GM12878 (cell line): ENCODE measurements around the gene TIMM17A. TPM values are rescaled to one million over a fixed set of nuclear protein-coding genes. Genes with fewer than 3 reads are reported as not detected.
"Not testable (repeated sequence)": the region's sequence is repeated elsewhere in the genome, so short reads cannot be mapped to it uniquely, and the experiment has no call there.

Experiments used
- ATAC-seq: fragments of 200-7000 bp; cut with Tn5 transposase; 3 replicates; pipeline ENCODE4 v1.9.1; 2020; ENCODE audit warnings: mild to moderate bottlenecking, moderate library complexity
- BruUV-seq: library from RNA; stranded (reverse); fragments of 400-500 nt; replicated peaks from 2 replicates; lab custom pipeline; 2021; lab: Mats Ljungman, UMichigan
- CTCF ChIA-PET: fragments of 300-600 bp; sonication (Branson Sonifier 250); formaldehyde crosslinking; extraction: SDS; loops from one replicate; lab custom pipeline; 2021; ENCODE audit warnings: inconsistent platforms; lab: Yijun Ruan, JAX
- POLR2A ChIA-PET: fragments of 350-600 bp; formaldehyde crosslinking; extraction: SDS; loops from one replicate; lab custom pipeline; 2021; ENCODE audit warnings: inconsistent platforms; lab: Charles Lee
- RAD21 ChIA-PET: fragments of 300-600 bp; sonication (Branson Sonifier 250); formaldehyde crosslinking; loops from one replicate; lab custom pipeline; 2023; ENCODE audit warnings: antibody characterized with exemption; ENCODE audit not compliant: unreplicated experiment; lab: Charles Lee
- SMC1A ChIA-PET: fragments of 300-600 bp; sonication (Branson Sonifier 250); formaldehyde crosslinking; loops from one replicate; lab custom pipeline; 2023; ENCODE audit not compliant: unreplicated experiment, uncharacterized antibody; lab: Charles Lee
- DNase-seq: peaks from one replicate; pipeline ENCODE4 v3.0.0-alpha.2; 2011; ENCODE audit warnings: low read depth, low spot score
- FAIRE-seq: peaks from 3 replicates; lab custom pipeline; 2011; peaks lifted over from hg19 to GRCh38; lab: Jason Lieb, UNC
- H2AFZ ChIP-seq: 2 replicates; pipeline ENCODE4 v1.6.0; 2011; ENCODE audit warnings: low read depth, low read length, control low read depth; ENCODE audit not compliant: control insufficient read depth
- H3K27ac ChIP-seq: 2 replicates; pipeline ENCODE4 v1.5.1; 2011; ENCODE audit warnings: control low read depth; ENCODE audit not compliant: control insufficient read depth, insufficient read depth
- H3K27me3 ChIP-seq, 2 experiments: replicated peaks in 1 of 2; 2 replicates each; pipeline versions ENCODE4 v1.6.0 to v1.6.1; 2011; ENCODE audit warnings: low read length in 1 of 2; ENCODE audit not compliant: control insufficient read depth in 2 of 2, insufficient read depth in 2 of 2
- H3K36me3 ChIP-seq, 2 experiments: 2 replicates each; pipeline ENCODE4 v1.5.1; 2011; ENCODE audit warnings: low read length in 1 of 2; ENCODE audit not compliant: control insufficient read depth in 2 of 2, insufficient read depth in 2 of 2
- H3K4me1 ChIP-seq: 2 replicates; pipeline ENCODE4 v1.6.1; 2011; ENCODE audit warnings: mild to moderate bottlenecking, low read length, moderate library complexity, mixed read lengths; ENCODE audit not compliant: control insufficient read depth, insufficient read depth
- H3K4me2 ChIP-seq: 2 replicates; pipeline ENCODE4 v1.6.0; 2011; ENCODE audit warnings: control low read depth; ENCODE audit not compliant: control insufficient read depth, insufficient read depth
- H3K4me3 ChIP-seq: fragments of 200-600 bp; sonication (generic); 2 replicates; pipeline ENCODE4 v1.5.1; 2016
- H3K79me2 ChIP-seq: 2 replicates; pipeline ENCODE4 v1.6.0; 2011; ENCODE audit warnings: low read length; ENCODE audit not compliant: control insufficient read depth, insufficient read depth
- H3K9ac ChIP-seq: 2 replicates; pipeline ENCODE4 v1.8.0; 2011; ENCODE audit warnings: low read length, control low read depth, mixed read lengths; ENCODE audit not compliant: control insufficient read depth, insufficient read depth
- H3K9me3 ChIP-seq: replicated peaks from 3 replicates; pipeline ENCODE4 v1.5.1; 2011; ENCODE audit warnings: mild to moderate bottlenecking, low read length; ENCODE audit not compliant: control insufficient read depth, insufficient read depth
- H4K20me1 ChIP-seq: 2 replicates; pipeline ENCODE4 v1.6.0; 2011; ENCODE audit not compliant: control insufficient read depth, insufficient read depth
- BCL3 ChIP-seq: IDR thresholded peaks from 2 replicates; pipeline ENCODE4 v1.6.1; 2011; ENCODE audit warnings: borderline replicate concordance, low read depth, mild to moderate bottlenecking, moderate library complexity, low read length; ENCODE audit not compliant: insufficient read depth, poor library complexity, severe bottlenecking
- SUZ12 ChIP-seq: fragments of 200-600 bp; sonication (generic); IDR thresholded peaks from one replicate; pipeline ENCODE4 v1.6.1; 2018; ENCODE audit warnings: antibody characterized with exemption, mild to moderate bottlenecking; ENCODE audit not compliant: unreplicated experiment
- TCF3 ChIP-seq: IDR thresholded peaks from 2 replicates; pipeline ENCODE4 v1.6.1; 2012; ENCODE audit warnings: low read depth, mild to moderate bottlenecking, low read length, borderline replicate concordance; ENCODE audit not compliant: insufficient read depth
- WGBS: methylation state at CpG from one replicate; pipeline ENCODE4 v1.1.6; 2016; ENCODE audit warnings: low lambda C conversion rate; ENCODE audit not compliant: insufficient replicate concordance, insufficient coverage; ENCODE audit errors: missing lambda C conversion rate; 5-methylcytosine and 5-hydroxymethylcytosine counted together
- in situ Hi-C: fragments of 300-500 bp; cut with MboI; formaldehyde crosslinking; loops from 9 replicates; pipeline ENCODE4 v1.14.3; 2018; ENCODE audit warnings: mixed read lengths
- intact Hi-C: fragments of 100-400 bp; cut with micrococcal nuclease; formaldehyde crosslinking; loops from one replicate; pipeline ENCODE4 v1.14.2; 2022; ENCODE audit not compliant: unreplicated experiment
- microRNA-seq: library from miRNA; unstranded; fragments of <30 nt; microRNA quantifications from one replicate; pipeline ENCODE4, GENCODE V29; 2018
- polyA plus RNA-seq, 11 experiments: library from polyadenylated mRNA; depleted of rRNA in 4 of 11; unstranded in 6 of 11; stranded (reverse) in 5 of 11; fragments of >200 nt; fragmentation: Nextera tagmentation in 4 of 11; fragmentation: Illumina TruSeq in 1 of 11; extraction: Ambion mirVana in 4 of 11; extraction: Trizol in 1 of 11; gene quantifications; 1 replicate in 1 of 11; 2 replicates in 10 of 11; pipeline versions ENCODE4 v1.2.1 to v1.2.3, GENCODE V29; 2011 to 2016; ENCODE audit warnings: inconsistent platforms in 2 of 11, missing spikeins in 2 of 11, low read depth in 1 of 11
- small RNA-seq: library from RNA; depleted of rRNA; stranded (forward); fragments of <200 nt; gene quantifications from one replicate; pipeline ENCODE3, GENCODE V24; 2014
- total RNA-seq, 4 experiments: library from RNA; depleted of rRNA in 3 of 4; stranded (reverse); fragments of >200 nt in 3 of 4; fragmentation: Illumina TruSeq in 1 of 4; extraction: Trizol in 1 of 4; gene quantifications; 2 replicates each; pipeline versions ENCODE4 v1.2.1 to v1.2.3, GENCODE V29; 2013 to 2021

TIMM17A gene
- total and polyA plus RNA-seq, 10 of the 15 experiments (the other 5 are each of a cell fraction or from before 2014, with no cell fraction given) = 68.6 to 357 (median 92.4) TPM

- no peak overlapping the region for H3K9ac ChIP-seq
Measured at GRCh38 chr1:202018468-202019234, 63.3 kb downstream of the TIMM17A start.

GRCh38 chr1:202019235-202019558, 63.9 kb downstream of the TIMM17A start:
- BruUV-seq, H3K9ac ChIP-seq, H2AFZ ChIP-seq, SMC1A ChIA-PET, H3K9me3 ChIP-seq, H3K4me1 ChIP-seq, FAIRE-seq, H3K4me3 ChIP-seq, H3K27ac ChIP-seq, H3K4me2 ChIP-seq, H3K79me2 ChIP-seq, in situ Hi-C loops, RAD21 ChIA-PET, H4K20me1 ChIP-seq, H3K27me3 ChIP-seq, POLR2A ChIA-PET, ATAC-seq, DNase-seq, H3K36me3 ChIP-seq, CTCF ChIA-PET, intact Hi-C loops: not testable (repeated sequence)
- whole genome bisulfite sequencing = 58% methylated on average over 8 of the region's 8 CpGs

More at GRCh38 chr1:202018468-202019234, 63.3 kb downstream of the TIMM17A start:
- H3K36me3 ChIP-seq = no peaks in the 10 kb centered on the region
- peak; percentile 24 for ATAC-seq
- no peak for FAIRE-seq
- H2AFZ ChIP-seq = no peak overlapping the region
- CTCF ChIA-PET = interaction anchor here (1.1 kb wide), 1 partner anchor 101 kb away, joined by 3 read pairs; no protein-coding TSS in a partner anchor
- H3K27me3 ChIP-seq = peaks cover 0 to 2% of the 10 kb centered on the region in 2 experiments; a peak in 2 of 4 replicates
- H3K9me3 ChIP-seq = no peaks in the 10 kb centered on the region
- WGBS = 26% methylated on average over 16 of the region's 19 CpGs
- SMC1A ChIA-PET = no interaction called here
- no peaks in the 10 kb centered on the region for H3K79me2 ChIP-seq
- intact Hi-C loops = no loop called here
- H3K4me1 ChIP-seq = no peaks in the 10 kb centered on the region
- RAD21 ChIA-PET = no interaction called here
- no TSS peak for BruUV-seq
- TF ChIP-seq BCL3 (peak; percentile 6), SUZ12 (no peak), TCF3 (0 out of 2 replicates have a peak, but pooled peaks have one; percentile 6)
- in situ Hi-C loops = no loop called here
- no peak overlapping the region for H3K27ac ChIP-seq
- POLR2A ChIA-PET = no interaction called here
- H3K4me3 ChIP-seq = no peak overlapping the region
- H3K4me2 ChIP-seq = no peak overlapping the region
- no peak for DNase-seq
- H4K20me1 ChIP-seq = no peaks in the 10 kb centered on the region

Small RNAs within 50 kb of the gene (microRNA-seq; reads per million reads assigned to microRNA genes)
- gene MIR6740 = not detected

Small RNAs within 50 kb of the gene (small RNA-seq; reads per million reads assigned to genes)
- gene MIR6740 (not detected), gene RF00156 (not detected)

Other genes starting within 250 kb of the TIMM17A start
Only the 7 nearest of the 9 such genes appear.
- 17.8 and 23.6 TPM in 2 replicates for gene IPO9, start 126.3 kb upstream of the TIMM17A start, total RNA-seq (2014; rRNA removed)
- gene IPO9, start 126.3 kb upstream of the TIMM17A start, total RNA-seq (2014; rRNA removed; fragmentation: Illumina TruSeq; extraction: Trizol) = 21.4 and 24.0 TPM in 2 replicates
- 47.9 and 54.8 TPM in 2 replicates for gene IPO9, start 126.3 kb upstream of the TIMM17A start, total RNA-seq (2021)
- 51.6 and 58.7 TPM in 2 replicates for gene IPO9, start 126.3 kb upstream of the TIMM17A start, polyA plus RNA-seq (2011; rRNA removed)
- gene IPO9, start 126.3 kb upstream of the TIMM17A start, polyA plus RNA-seq (2014; fragmentation: Illumina TruSeq; extraction: Trizol) = 35.3 and 50.0 TPM in 2 replicates
- 10 to 100 TPM; 19.1 to 32.9 TPM for gene IPO9, start 126.3 kb upstream of the TIMM17A start, polyA plus RNA-seq (2014; fragmentation: Nextera tagmentation; extraction: Ambion mirVana)
- 29.9 and 34.8 TPM in 2 replicates for gene IPO9, start 126.3 kb upstream of the TIMM17A start, polyA plus RNA-seq (2014; rRNA removed)
- 10 to 100 TPM; 72.4 to 77.3 TPM for gene IPO9, start 126.3 kb upstream of the TIMM17A start, polyA plus RNA-seq (2016; fragmentation: Nextera tagmentation; extraction: Ambion mirVana)
- 0.11 TPM in 1 of 2 replicates, not detected in the other for gene SHISA4, start 66.6 kb upstream of the TIMM17A start, total RNA-seq (2014; rRNA removed)
- gene SHISA4, start 66.6 kb upstream of the TIMM17A start, total RNA-seq (2014; rRNA removed; fragmentation: Illumina TruSeq; extraction: Trizol) = not detected in 2 replicates
- not detected in 2 replicates for gene SHISA4, start 66.6 kb upstream of the TIMM17A start, total RNA-seq (2021)
- gene SHISA4, start 66.6 kb upstream of the TIMM17A start, polyA plus RNA-seq (2011; rRNA removed) = 0.07 TPM in 1 of 2 replicates, not detected in the other
- 0.07 TPM in 1 of 2 replicates, not detected in the other for gene SHISA4, start 66.6 kb upstream of the TIMM17A start, polyA plus RNA-seq (2014; fragmentation: Illumina TruSeq; extraction: Trizol)
- not detected for gene SHISA4, start 66.6 kb upstream of the TIMM17A start, polyA plus RNA-seq (2014; fragmentation: Nextera tagmentation; extraction: Ambion mirVana)
- gene SHISA4, start 66.6 kb upstream of the TIMM17A start, polyA plus RNA-seq (2014; rRNA removed) = not detected in 2 replicates
- not detected for gene SHISA4, start 66.6 kb upstream of the TIMM17A start, polyA plus RNA-seq (2016; fragmentation: Nextera tagmentation; extraction: Ambion mirVana)
- gene LMOD1, start 9.0 kb upstream of the TIMM17A start, total RNA-seq (2014; rRNA removed) = not detected in 2 replicates
- gene LMOD1, start 9.0 kb upstream of the TIMM17A start, total RNA-seq (2014; rRNA removed; fragmentation: Illumina TruSeq; extraction: Trizol) = not detected in 2 replicates
- 0.11 and 0.15 TPM in 2 replicates for gene LMOD1, start 9.0 kb upstream of the TIMM17A start, total RNA-seq (2021)
- gene LMOD1, start 9.0 kb upstream of the TIMM17A start, polyA plus RNA-seq (2011; rRNA removed) = not detected in 2 replicates
- not detected in 2 replicates for gene LMOD1, start 9.0 kb upstream of the TIMM17A start, polyA plus RNA-seq (2014; fragmentation: Illumina TruSeq; extraction: Trizol)
- not detected for gene LMOD1, start 9.0 kb upstream of the TIMM17A start, polyA plus RNA-seq (2014; fragmentation: Nextera tagmentation; extraction: Ambion mirVana)
- gene LMOD1, start 9.0 kb upstream of the TIMM17A start, polyA plus RNA-seq (2014; rRNA removed) = not detected in 2 replicates
- gene LMOD1, start 9.0 kb upstream of the TIMM17A start, polyA plus RNA-seq (2016; fragmentation: Nextera tagmentation; extraction: Ambion mirVana) = not detected
- 38.1 and 38.5 TPM in 2 replicates for gene RNPEP, start 27.1 kb downstream of the TIMM17A start, total RNA-seq (2014; rRNA removed)
- 24.5 and 25.2 TPM in 2 replicates for gene RNPEP, start 27.1 kb downstream of the TIMM17A start, total RNA-seq (2014; rRNA removed; fragmentation: Illumina TruSeq; extraction: Trizol)
- gene RNPEP, start 27.1 kb downstream of the TIMM17A start, total RNA-seq (2021) = 45.6 and 47.7 TPM in 2 replicates
- 31.9 and 47.8 TPM in 2 replicates for gene RNPEP, start 27.1 kb downstream of the TIMM17A start, polyA plus RNA-seq (2011; rRNA removed)
- gene RNPEP, start 27.1 kb downstream of the TIMM17A start, polyA plus RNA-seq (2014; fragmentation: Illumina TruSeq; extraction: Trizol) = 58.6 and 71.0 TPM in 2 replicates
- 10 to 100 TPM; 18.3 to 21.6 TPM for gene RNPEP, start 27.1 kb downstream of the TIMM17A start, polyA plus RNA-seq (2014; fragmentation: Nextera tagmentation; extraction: Ambion mirVana)
- 40.8 and 41.5 TPM in 2 replicates for gene RNPEP, start 27.1 kb downstream of the TIMM17A start, polyA plus RNA-seq (2014; rRNA removed)
- 10 to 100 TPM; 62.8 to 68.2 TPM for gene RNPEP, start 27.1 kb downstream of the TIMM17A start, polyA plus RNA-seq (2016; fragmentation: Nextera tagmentation; extraction: Ambion mirVana)
- gene ELF3, start 55.1 kb downstream of the TIMM17A start, total RNA-seq (2014; rRNA removed) = 0.40 and 0.93 TPM in 2 replicates
- 0.58 and 0.97 TPM in 2 replicates for gene ELF3, start 55.1 kb downstream of the TIMM17A start, total RNA-seq (2014; rRNA removed; fragmentation: Illumina TruSeq; extraction: Trizol)
- 1.1 and 2.4 TPM in 2 replicates for gene ELF3, start 55.1 kb downstream of the TIMM17A start, total RNA-seq (2021)
- 8.9 and 14.3 TPM in 2 replicates for gene ELF3, start 55.1 kb downstream of the TIMM17A start, polyA plus RNA-seq (2011; rRNA removed)
- 0.13 and 0.94 TPM in 2 replicates for gene ELF3, start 55.1 kb downstream of the TIMM17A start, polyA plus RNA-seq (2014; fragmentation: Illumina TruSeq; extraction: Trizol)
- under 1 TPM in 1 of 2 experiments, not detected in 1; 0.07 TPM for gene ELF3, start 55.1 kb downstream of the TIMM17A start, polyA plus RNA-seq (2014; fragmentation: Nextera tagmentation; extraction: Ambion mirVana)
- 0.68 and 1.1 TPM in 2 replicates for gene ELF3, start 55.1 kb downstream of the TIMM17A start, polyA plus RNA-seq (2014; rRNA removed)
- under 1 TPM; 0.12 to 0.39 TPM for gene ELF3, start 55.1 kb downstream of the TIMM17A start, polyA plus RNA-seq (2016; fragmentation: Nextera tagmentation; extraction: Ambion mirVana)
- gene GPR37L1, start 167.4 kb downstream of the TIMM17A start, total RNA-seq (2014; rRNA removed) = under 0.01 TPM in 1 of 2 replicates, not detected in the other
- gene GPR37L1, start 167.4 kb downstream of the TIMM17A start, total RNA-seq (2014; rRNA removed; fragmentation: Illumina TruSeq; extraction: Trizol) = not detected in 2 replicates
- not detected in 2 replicates for gene GPR37L1, start 167.4 kb downstream of the TIMM17A start, total RNA-seq (2021)
- not detected in 2 replicates for gene GPR37L1, start 167.4 kb downstream of the TIMM17A start, polyA plus RNA-seq (2011; rRNA removed)
- not detected in 2 replicates for gene GPR37L1, start 167.4 kb downstream of the TIMM17A start, polyA plus RNA-seq (2014; fragmentation: Illumina TruSeq; extraction: Trizol)
- gene GPR37L1, start 167.4 kb downstream of the TIMM17A start, polyA plus RNA-seq (2014; fragmentation: Nextera tagmentation; extraction: Ambion mirVana) = under 1 TPM; under 0.01 to 0.02 TPM
- 0.01 TPM in 1 of 2 replicates, not detected in the other for gene GPR37L1, start 167.4 kb downstream of the TIMM17A start, polyA plus RNA-seq (2014; rRNA removed)
- under 1 TPM; 0.03 to 0.08 TPM for gene GPR37L1, start 167.4 kb downstream of the TIMM17A start, polyA plus RNA-seq (2016; fragmentation: Nextera tagmentation; extraction: Ambion mirVana)
- gene ARL8A, start 189.2 kb downstream of the TIMM17A start, total RNA-seq (2014; rRNA removed) = 18.8 and 20.7 TPM in 2 replicates
- 10.3 and 12.0 TPM in 2 replicates for gene ARL8A, start 189.2 kb downstream of the TIMM17A start, total RNA-seq (2014; rRNA removed; fragmentation: Illumina TruSeq; extraction: Trizol)
- 30.5 and 33.6 TPM in 2 replicates for gene ARL8A, start 189.2 kb downstream of the TIMM17A start, total RNA-seq (2021)
- 49.2 and 49.5 TPM in 2 replicates for gene ARL8A, start 189.2 kb downstream of the TIMM17A start, polyA plus RNA-seq (2011; rRNA removed)
- gene ARL8A, start 189.2 kb downstream of the TIMM17A start, polyA plus RNA-seq (2014; fragmentation: Illumina TruSeq; extraction: Trizol) = 11.3 and 15.4 TPM in 2 replicates
- 1 to 10 TPM in 1 of 2 experiments, under 1 TPM in 1; 0.34 to 2.4 TPM for gene ARL8A, start 189.2 kb downstream of the TIMM17A start, polyA plus RNA-seq (2014; fragmentation: Nextera tagmentation; extraction: Ambion mirVana)
- gene ARL8A, start 189.2 kb downstream of the TIMM17A start, polyA plus RNA-seq (2014; rRNA removed) = 22.8 and 25.7 TPM in 2 replicates
- 10 to 100 TPM; 10.8 to 15.4 TPM for gene ARL8A, start 189.2 kb downstream of the TIMM17A start, polyA plus RNA-seq (2016; fragmentation: Nextera tagmentation; extraction: Ambion mirVana)